ENCODE results near the gene ZNF655.

DNA sequence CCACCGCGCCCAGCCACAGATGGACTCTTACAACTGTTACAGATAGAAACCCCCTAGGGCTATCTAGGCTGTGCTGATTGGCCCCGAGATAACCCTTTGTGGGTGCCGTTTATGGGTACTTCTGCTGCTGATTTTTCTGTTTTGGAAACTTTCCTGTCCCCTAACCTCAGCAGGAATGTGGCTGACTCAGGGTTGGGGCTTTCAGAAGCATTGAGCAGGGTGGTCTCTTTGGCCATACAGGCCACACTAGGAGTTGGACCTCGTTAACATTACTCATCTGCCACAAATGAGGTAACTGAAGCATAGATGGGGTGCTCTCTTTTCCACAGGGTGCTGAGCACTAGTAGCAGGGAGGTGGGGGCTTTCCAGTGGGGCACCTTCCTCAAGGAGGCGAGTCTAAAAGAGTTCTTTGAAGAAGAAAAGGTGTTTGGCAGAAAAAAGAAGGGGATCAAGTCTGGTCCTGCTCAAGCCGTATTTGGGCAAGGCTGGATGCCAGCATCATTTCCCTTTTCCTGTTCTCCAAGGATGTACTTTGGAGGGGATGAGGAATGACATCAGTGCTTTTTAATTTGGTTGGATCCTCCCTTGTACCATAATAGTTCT lies 64.8 kb downstream of the ZNF655 start:
- TF ChIP-seq, protein P1, sequence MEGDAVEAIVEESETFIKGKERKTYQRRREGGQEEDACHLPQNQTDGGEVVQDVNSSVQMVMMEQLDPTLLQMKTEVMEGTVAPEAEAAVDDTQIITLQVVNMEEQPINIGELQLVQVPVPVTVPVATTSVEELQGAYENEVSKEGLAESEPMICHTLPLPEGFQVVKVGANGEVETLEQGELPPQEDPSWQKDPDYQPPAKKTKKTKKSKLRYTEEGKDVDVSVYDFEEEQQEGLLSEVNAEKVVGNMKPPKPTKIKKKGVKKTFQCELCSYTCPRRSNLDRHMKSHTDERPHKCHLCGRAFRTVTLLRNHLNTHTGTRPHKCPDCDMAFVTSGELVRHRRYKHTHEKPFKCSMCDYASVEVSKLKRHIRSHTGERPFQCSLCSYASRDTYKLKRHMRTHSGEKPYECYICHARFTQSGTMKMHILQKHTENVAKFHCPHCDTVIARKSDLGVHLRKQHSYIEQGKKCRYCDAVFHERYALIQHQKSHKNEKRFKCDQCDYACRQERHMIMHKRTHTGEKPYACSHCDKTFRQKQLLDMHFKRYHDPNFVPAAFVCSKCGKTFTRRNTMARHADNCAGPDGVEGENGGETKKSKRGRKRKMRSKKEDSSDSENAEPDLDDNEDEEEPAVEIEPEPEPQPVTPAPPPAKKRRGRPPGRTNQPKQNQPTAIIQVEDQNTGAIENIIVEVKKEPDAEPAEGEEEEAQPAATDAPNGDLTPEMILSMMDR (IDR thresholded peaks at IDR 0.05; ENCODE audit: control extremely low read depth in 1 of 3, insufficient read depth in 1 of 3, low read depth in 1 of 3, low read length in 3 of 3): no peak
- TF ChIP-seq JUN (IDR thresholded peaks at IDR 0.05; ENCODE audit: low read depth, low read length) (no peak), HDAC2 (IDR thresholded peaks at IDR 0.05; ENCODE audit: borderline replicate concordance in 1 of 2, low read depth in 2 of 2, low read length in 2 of 2) (no peak), POLR2AphosphoS5 (IDR thresholded peaks at IDR 0.05; ENCODE audit: low read depth, low read length) (no peak), TBP (IDR thresholded peaks at IDR 0.05; ENCODE audit: low read depth, low read length) (no peak), TAF7 (optimal IDR thresholded peaks at IDR 0.05; ENCODE audit: borderline replicate concordance, low read depth, low read length) (no peak), EZH2 (IDR thresholded peaks at IDR 0.05; ENCODE audit: low read depth, low read length, severe bottlenecking) (no peak), TAF1 (IDR thresholded peaks at IDR 0.05; ENCODE audit: low read depth, low read length) (no peak)

All from H1 (cell line).